ENCODE results near the gene CARHSP1. TPM values are rescaled to one million over a fixed set of nuclear protein-coding genes. Genes with fewer than 3 reads are reported as not detected.

Gene CARHSP1
- total RNA-seq, 1 experiment from 2014 or later, result 79.7 TPM

- H3K4me3 ChIP-seq (replicated peaks in 1 of 2; ENCODE audit: low read depth in 1 of 2, low read length in 2 of 2), result no peak overlapping the region
- H2AFZ ChIP-seq (ENCODE audit: low read depth, low read length, poor library complexity, severe bottlenecking), result no peak overlapping the region
- no peaks in the 10 kb centered on the region for H4K20me1 ChIP-seq (ENCODE audit: insufficient read depth)
- TF ChIP-seq ELF1 (IDR thresholded peaks at IDR 0.05; ENCODE audit: borderline replicate concordance, low read depth), result no peak
- no peak for TF ChIP-seq CEBPB (IDR thresholded peaks at IDR 0.05; ENCODE audit: low read depth)
- peaks cover 41% of the 10 kb centered on the region for H3K79me2 ChIP-seq (ENCODE audit: insufficient read depth, low read length)
- peaks cover 34 to 48% of the 10 kb centered on the region in 2 experiments for H3K36me3 ChIP-seq (ENCODE audit: control insufficient read depth in 1 of 2, insufficient read depth in 2 of 2, low read length in 2 of 2)
- no peak overlapping the region for H3K9ac ChIP-seq (ENCODE audit: low read length)
- no peak for ATAC-seq
- H3K4me1 ChIP-seq (ENCODE audit: control insufficient read depth in 1 of 2, insufficient read depth in 2 of 2, low read length in 2 of 2), result no peaks in the 10 kb centered on the region
- no peaks in the 10 kb centered on the region for H3K27me3 ChIP-seq (ENCODE audit: insufficient read depth, low read length)
- no peak overlapping the region for H3K4me2 ChIP-seq (ENCODE audit: low read length)
- H3K9me2 ChIP-seq (ENCODE audit: insufficient read depth), result no peaks in the 10 kb centered on the region
- DNase-seq (ENCODE audit: low read depth, low spot score), result no peak
- ChIA-PET CTCF (no interaction called here), POLR2A (no interaction called here), RAD21 (ENCODE audit: low non-redundant PET in 1 of 2, low total read pairs in 2 of 2, uncharacterized antibody in 2 of 2, unreplicated experiment in 2 of 2) (interaction anchor here in 1 of 2 experiments (0.6 kb wide), 1 partner anchor 225 kb away, joined by 5 read pairs; no protein-coding TSS in a partner anchor)
- intact Hi-C loops (cut with micrococcal nuclease), result loop anchor here (10.0 kb wide), 1 partner anchor 128 kb away; no protein-coding TSS in a partner anchor
- BruUV-seq (replicated peaks), result no TSS peak
- no peaks in the 10 kb centered on the region for H3K9me3 ChIP-seq (ENCODE audit: control insufficient read depth in 1 of 2, insufficient read depth in 1 of 2, low read depth in 1 of 2, low read length in 2 of 2)
- no peak overlapping the region for H3K27ac ChIP-seq (ENCODE audit: low read depth, low read length)
Measured at GRCh38 chr16:8907096-8907495, 38.3 kb upstream of the CARHSP1 start.

GRCh38 chr16:8905795-8906591 is 37.2 kb upstream of the CARHSP1 start:
- Histone ChIP-seq H3K9me2 (ENCODE audit: insufficient read depth) (no peaks in the 10 kb centered on the region), H3K9me3 (ENCODE audit: control insufficient read depth in 1 of 2, insufficient read depth in 1 of 2, low read depth in 1 of 2, low read length in 2 of 2) (no peaks in the 10 kb centered on the region), H2AFZ (ENCODE audit: low read depth, low read length, poor library complexity, severe bottlenecking) (no peak overlapping the region), H3K36me3 (ENCODE audit: control insufficient read depth in 1 of 2, insufficient read depth in 2 of 2, low read length in 2 of 2) (peaks cover 45 to 49% of the 10 kb centered on the region in 2 experiments), H3K4me1 (ENCODE audit: control insufficient read depth in 1 of 2, insufficient read depth in 2 of 2, low read length in 2 of 2) (no peaks in the 10 kb centered on the region), H3K79me2 (ENCODE audit: insufficient read depth, low read length) (peaks cover 34% of the 10 kb centered on the region), H3K4me2 (ENCODE audit: low read length) (no peak overlapping the region), H3K9ac (ENCODE audit: low read length) (no peak overlapping the region), H3K4me3 (replicated peaks in 1 of 2; ENCODE audit: low read depth in 1 of 2, low read length in 2 of 2) (no peak overlapping the region), H3K27ac (ENCODE audit: low read depth, low read length) (no peak overlapping the region), H3K27me3 (ENCODE audit: insufficient read depth, low read length) (no peaks in the 10 kb centered on the region), H4K20me1 (ENCODE audit: insufficient read depth) (peaks cover 3% of the 10 kb centered on the region; the same call in 1 of the 2 replicates)
- ChIA-PET POLR2A (no interaction called here), RAD21 (ENCODE audit: low non-redundant PET in 1 of 2, low total read pairs in 2 of 2, uncharacterized antibody in 2 of 2, unreplicated experiment in 2 of 2) (interaction anchor here in 1 of 2 experiments (0.7 kb wide), 1 partner anchor 103 kb away, joined by 3 read pairs; no protein-coding TSS in a partner anchor), CTCF (interaction anchor here (1.2 kb wide), 2 partner anchors 102 to 229 kb away, joined by 3 to 4 read pairs; no protein-coding TSS in a partner anchor)
- intact Hi-C loops (cut with micrococcal nuclease), result loop anchor here (1.0 to 10.0 kb wide), 3 partner anchors 103 to 228 kb away; no protein-coding TSS in a partner anchor
- ATAC-seq (peak; percentile 64), DNase-seq (ENCODE audit: low read depth, low spot score) (no peak)
- peak in 2 of 3 experiments; percentile 45 to 55; a peak in 4 of 6 replicates for TF ChIP-seq CTCF (IDR thresholded peaks at IDR 0.05 in 2 of 3, conservative IDR thresholded peaks at IDR 0.05 in 1 of 3; ENCODE audit: borderline replicate concordance in 1 of 3, insufficient read depth in 1 of 3, low read depth in 2 of 3, low read length in 2 of 3)
- TF ChIP-seq EZH2 (IDR thresholded peaks at IDR 0.05), result no peak
- no TSS peak for BruUV-seq (replicated peaks)
